Measurements from ENCODE around the gene SPEM3. TPM values are rescaled to one million over a fixed set of nuclear protein-coding genes. Genes with fewer than 3 reads are reported as not detected.

SPEM3 gene
- total and polyA plus RNA-seq, 4 donors = not detected

- Histone ChIP-seq H3K27me3 (ENCODE audit: control insufficient read depth in 4 of 4, insufficient read depth in 4 of 4, low read length in 3 of 4) (no peaks in the 10 kb centered on the region), H3K4me1 (ENCODE audit: control insufficient read depth in 4 of 4, insufficient read depth in 4 of 4, low read length in 3 of 4) (peaks cover 0 to 15% (median 8%) of the 10 kb centered on the region in 4 donors), H3K9me3 (ENCODE audit: control insufficient read depth in 4 of 4, low read length in 3 of 4) (no peaks in the 10 kb centered on the region), H3K27ac (ENCODE audit: low read depth in 1 of 2, low read length in 2 of 2) (no peak overlapping the region), H3K36me3 (ENCODE audit: control insufficient read depth in 4 of 4, insufficient read depth in 3 of 4, low read depth in 1 of 4, low read length in 3 of 4) (peaks cover 0 to 2% (median 0%) of the 10 kb centered on the region in 4 donors), H3K4me3 (ENCODE audit: low read depth in 1 of 3, low read length in 3 of 3) (no peak overlapping the region), H3K9ac (ENCODE audit: low read depth in 1 of 2, low read length in 2 of 2) (no peak overlapping the region)
- TF ChIP-seq HNF4A (conservative IDR thresholded peaks at IDR 0.05) (no peak), EGR1 (IDR thresholded peaks at IDR 0.05; ENCODE audit: low read depth in 2 of 2) (no peak), ATF3 (IDR thresholded peaks at IDR 0.05) (no peak), HNF4G (IDR thresholded peaks at IDR 0.05) (no peak), RXRA (IDR thresholded peaks at IDR 0.05) (no peak), NR2F2 (IDR thresholded peaks at IDR 0.05) (no peak), RAD21 (IDR thresholded peaks at IDR 0.05) (no peak), GABPA (IDR thresholded peaks at IDR 0.05 in 1 of 2, conservative IDR thresholded peaks at IDR 0.05 in 1 of 2) (no peak), FOXA1 (IDR thresholded peaks at IDR 0.05) (no peak), TAF1 (conservative IDR thresholded peaks at IDR 0.05) (no peak), JUND (IDR thresholded peaks at IDR 0.05) (no peak), YY1 (IDR thresholded peaks at IDR 0.05) (no peak), FOXA2 (IDR thresholded peaks at IDR 0.05) (no peak), SP1 (IDR thresholded peaks at IDR 0.05) (no peak)
- TF ChIP-seq, protein P1, sequence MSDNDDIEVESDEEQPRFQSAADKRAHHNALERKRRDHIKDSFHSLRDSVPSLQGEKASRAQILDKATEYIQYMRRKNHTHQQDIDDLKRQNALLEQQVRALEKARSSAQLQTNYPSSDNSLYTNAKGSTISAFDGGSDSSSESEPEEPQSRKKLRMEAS (IDR thresholded peaks at IDR 0.05) = no peak
- TF ChIP-seq, protein P2, sequence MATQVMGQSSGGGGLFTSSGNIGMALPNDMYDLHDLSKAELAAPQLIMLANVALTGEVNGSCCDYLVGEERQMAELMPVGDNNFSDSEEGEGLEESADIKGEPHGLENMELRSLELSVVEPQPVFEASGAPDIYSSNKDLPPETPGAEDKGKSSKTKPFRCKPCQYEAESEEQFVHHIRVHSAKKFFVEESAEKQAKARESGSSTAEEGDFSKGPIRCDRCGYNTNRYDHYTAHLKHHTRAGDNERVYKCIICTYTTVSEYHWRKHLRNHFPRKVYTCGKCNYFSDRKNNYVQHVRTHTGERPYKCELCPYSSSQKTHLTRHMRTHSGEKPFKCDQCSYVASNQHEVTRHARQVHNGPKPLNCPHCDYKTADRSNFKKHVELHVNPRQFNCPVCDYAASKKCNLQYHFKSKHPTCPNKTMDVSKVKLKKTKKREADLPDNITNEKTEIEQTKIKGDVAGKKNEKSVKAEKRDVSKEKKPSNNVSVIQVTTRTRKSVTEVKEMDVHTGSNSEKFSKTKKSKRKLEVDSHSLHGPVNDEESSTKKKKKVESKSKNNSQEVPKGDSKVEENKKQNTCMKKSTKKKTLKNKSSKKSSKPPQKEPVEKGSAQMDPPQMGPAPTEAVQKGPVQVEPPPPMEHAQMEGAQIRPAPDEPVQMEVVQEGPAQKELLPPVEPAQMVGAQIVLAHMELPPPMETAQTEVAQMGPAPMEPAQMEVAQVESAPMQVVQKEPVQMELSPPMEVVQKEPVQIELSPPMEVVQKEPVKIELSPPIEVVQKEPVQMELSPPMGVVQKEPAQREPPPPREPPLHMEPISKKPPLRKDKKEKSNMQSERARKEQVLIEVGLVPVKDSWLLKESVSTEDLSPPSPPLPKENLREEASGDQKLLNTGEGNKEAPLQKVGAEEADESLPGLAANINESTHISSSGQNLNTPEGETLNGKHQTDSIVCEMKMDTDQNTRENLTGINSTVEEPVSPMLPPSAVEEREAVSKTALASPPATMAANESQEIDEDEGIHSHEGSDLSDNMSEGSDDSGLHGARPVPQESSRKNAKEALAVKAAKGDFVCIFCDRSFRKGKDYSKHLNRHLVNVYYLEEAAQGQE (IDR thresholded peaks at IDR 0.05) = no peak
- TF ChIP-seq, protein P3, sequence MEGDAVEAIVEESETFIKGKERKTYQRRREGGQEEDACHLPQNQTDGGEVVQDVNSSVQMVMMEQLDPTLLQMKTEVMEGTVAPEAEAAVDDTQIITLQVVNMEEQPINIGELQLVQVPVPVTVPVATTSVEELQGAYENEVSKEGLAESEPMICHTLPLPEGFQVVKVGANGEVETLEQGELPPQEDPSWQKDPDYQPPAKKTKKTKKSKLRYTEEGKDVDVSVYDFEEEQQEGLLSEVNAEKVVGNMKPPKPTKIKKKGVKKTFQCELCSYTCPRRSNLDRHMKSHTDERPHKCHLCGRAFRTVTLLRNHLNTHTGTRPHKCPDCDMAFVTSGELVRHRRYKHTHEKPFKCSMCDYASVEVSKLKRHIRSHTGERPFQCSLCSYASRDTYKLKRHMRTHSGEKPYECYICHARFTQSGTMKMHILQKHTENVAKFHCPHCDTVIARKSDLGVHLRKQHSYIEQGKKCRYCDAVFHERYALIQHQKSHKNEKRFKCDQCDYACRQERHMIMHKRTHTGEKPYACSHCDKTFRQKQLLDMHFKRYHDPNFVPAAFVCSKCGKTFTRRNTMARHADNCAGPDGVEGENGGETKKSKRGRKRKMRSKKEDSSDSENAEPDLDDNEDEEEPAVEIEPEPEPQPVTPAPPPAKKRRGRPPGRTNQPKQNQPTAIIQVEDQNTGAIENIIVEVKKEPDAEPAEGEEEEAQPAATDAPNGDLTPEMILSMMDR (IDR thresholded peaks at IDR 0.05; ENCODE audit: low read depth, low read length, missing input control) = no peak
- TF ChIP-seq, protein P4, sequence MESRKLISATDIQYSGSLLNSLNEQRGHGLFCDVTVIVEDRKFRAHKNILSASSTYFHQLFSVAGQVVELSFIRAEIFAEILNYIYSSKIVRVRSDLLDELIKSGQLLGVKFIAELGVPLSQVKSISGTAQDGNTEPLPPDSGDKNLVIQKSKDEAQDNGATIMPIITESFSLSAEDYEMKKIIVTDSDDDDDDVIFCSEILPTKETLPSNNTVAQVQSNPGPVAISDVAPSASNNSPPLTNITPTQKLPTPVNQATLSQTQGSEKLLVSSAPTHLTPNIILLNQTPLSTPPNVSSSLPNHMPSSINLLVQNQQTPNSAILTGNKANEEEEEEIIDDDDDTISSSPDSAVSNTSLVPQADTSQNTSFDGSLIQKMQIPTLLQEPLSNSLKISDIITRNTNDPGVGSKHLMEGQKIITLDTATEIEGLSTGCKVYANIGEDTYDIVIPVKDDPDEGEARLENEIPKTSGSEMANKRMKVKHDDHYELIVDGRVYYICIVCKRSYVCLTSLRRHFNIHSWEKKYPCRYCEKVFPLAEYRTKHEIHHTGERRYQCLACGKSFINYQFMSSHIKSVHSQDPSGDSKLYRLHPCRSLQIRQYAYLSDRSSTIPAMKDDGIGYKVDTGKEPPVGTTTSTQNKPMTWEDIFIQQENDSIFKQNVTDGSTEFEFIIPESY (IDR thresholded peaks at IDR 0.05) = no peak
- 91% methylated on average over 4 of the region's 4 CpGs for WGBS
- DNase-seq (ENCODE audit: low spot score) = no peak
Observed at GRCh38 chr17:7396147-7396546, 32.5 kb upstream of the SPEM3 start.
